ENCODE measurements around the gene IL15RA. TPM values are rescaled to one million over a fixed set of nuclear protein-coding genes. Genes with fewer than 3 reads are reported as not detected.
"Not testable (repeated sequence)": the region's sequence is repeated elsewhere in the genome, so short reads cannot be mapped to it uniquely, and the experiment has no call there.

Gene IL15RA
- total and polyA plus RNA-seq, 4 donors, result 6.6 to 10.7 (median 9.4) TPM

DNA sequence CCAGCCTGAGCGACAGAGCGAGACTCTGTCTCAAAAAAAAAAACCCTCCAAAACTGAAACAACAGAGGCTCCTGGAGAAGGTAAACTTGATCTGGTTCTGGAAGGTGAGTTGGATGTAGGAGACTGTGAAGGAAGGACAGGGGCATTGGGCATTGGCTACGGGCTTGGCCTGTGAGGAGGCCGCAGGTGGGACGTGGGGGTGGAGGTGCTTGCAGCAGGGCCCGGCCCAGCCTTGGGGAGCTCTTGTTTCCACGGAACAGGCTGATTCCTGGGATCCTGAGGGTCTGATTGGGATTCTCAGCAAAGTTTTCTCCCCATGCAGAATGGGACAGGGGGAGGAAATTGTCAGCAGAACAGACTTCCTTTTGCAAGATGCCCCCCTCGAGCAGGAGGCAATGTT, 30.6 kb downstream of the IL15RA start:
- Histone ChIP-seq H3K9me3 (ENCODE audit: control insufficient read depth in 4 of 4, low read length in 3 of 4) (no peaks in the 10 kb centered on the region), H3K4me1 (ENCODE audit: control insufficient read depth in 4 of 4, insufficient read depth in 4 of 4, low read length in 3 of 4) (peaks cover 2 to 25% (median 8%) of the 10 kb centered on the region in 4 donors), H3K9ac (ENCODE audit: low read depth in 1 of 2, low read length in 2 of 2) (no peak overlapping the region), H3K27me3 (ENCODE audit: control insufficient read depth in 4 of 4, insufficient read depth in 4 of 4, low read length in 3 of 4) (no peaks in the 10 kb centered on the region), H3K36me3 (ENCODE audit: control insufficient read depth in 4 of 4, insufficient read depth in 3 of 4, low read depth in 1 of 4, low read length in 3 of 4) (no peaks in the 10 kb centered on the region), H3K27ac (ENCODE audit: low read depth in 1 of 2, low read length in 2 of 2) (peak overlapping the region in 1 of 2 donors; percentile 83), H3K4me3 (ENCODE audit: low read depth in 1 of 3, low read length in 3 of 3) (no peak overlapping the region)
- DNase-seq (ENCODE audit: low spot score), result no peak
- no peak for TF ChIP-seq RXRA (IDR thresholded peaks at IDR 0.05)
- no peak for TF ChIP-seq HNF4G (IDR thresholded peaks at IDR 0.05)
- TF ChIP-seq, protein P1, sequence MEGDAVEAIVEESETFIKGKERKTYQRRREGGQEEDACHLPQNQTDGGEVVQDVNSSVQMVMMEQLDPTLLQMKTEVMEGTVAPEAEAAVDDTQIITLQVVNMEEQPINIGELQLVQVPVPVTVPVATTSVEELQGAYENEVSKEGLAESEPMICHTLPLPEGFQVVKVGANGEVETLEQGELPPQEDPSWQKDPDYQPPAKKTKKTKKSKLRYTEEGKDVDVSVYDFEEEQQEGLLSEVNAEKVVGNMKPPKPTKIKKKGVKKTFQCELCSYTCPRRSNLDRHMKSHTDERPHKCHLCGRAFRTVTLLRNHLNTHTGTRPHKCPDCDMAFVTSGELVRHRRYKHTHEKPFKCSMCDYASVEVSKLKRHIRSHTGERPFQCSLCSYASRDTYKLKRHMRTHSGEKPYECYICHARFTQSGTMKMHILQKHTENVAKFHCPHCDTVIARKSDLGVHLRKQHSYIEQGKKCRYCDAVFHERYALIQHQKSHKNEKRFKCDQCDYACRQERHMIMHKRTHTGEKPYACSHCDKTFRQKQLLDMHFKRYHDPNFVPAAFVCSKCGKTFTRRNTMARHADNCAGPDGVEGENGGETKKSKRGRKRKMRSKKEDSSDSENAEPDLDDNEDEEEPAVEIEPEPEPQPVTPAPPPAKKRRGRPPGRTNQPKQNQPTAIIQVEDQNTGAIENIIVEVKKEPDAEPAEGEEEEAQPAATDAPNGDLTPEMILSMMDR (IDR thresholded peaks at IDR 0.05; ENCODE audit: low read depth, low read length, missing input control), result no peak
- no peak for TF ChIP-seq FOXA1 (IDR thresholded peaks at IDR 0.05)
- no peak for TF ChIP-seq YY1 (IDR thresholded peaks at IDR 0.05)
- no peak for TF ChIP-seq NR2F2 (IDR thresholded peaks at IDR 0.05)
- TF ChIP-seq, protein P2, sequence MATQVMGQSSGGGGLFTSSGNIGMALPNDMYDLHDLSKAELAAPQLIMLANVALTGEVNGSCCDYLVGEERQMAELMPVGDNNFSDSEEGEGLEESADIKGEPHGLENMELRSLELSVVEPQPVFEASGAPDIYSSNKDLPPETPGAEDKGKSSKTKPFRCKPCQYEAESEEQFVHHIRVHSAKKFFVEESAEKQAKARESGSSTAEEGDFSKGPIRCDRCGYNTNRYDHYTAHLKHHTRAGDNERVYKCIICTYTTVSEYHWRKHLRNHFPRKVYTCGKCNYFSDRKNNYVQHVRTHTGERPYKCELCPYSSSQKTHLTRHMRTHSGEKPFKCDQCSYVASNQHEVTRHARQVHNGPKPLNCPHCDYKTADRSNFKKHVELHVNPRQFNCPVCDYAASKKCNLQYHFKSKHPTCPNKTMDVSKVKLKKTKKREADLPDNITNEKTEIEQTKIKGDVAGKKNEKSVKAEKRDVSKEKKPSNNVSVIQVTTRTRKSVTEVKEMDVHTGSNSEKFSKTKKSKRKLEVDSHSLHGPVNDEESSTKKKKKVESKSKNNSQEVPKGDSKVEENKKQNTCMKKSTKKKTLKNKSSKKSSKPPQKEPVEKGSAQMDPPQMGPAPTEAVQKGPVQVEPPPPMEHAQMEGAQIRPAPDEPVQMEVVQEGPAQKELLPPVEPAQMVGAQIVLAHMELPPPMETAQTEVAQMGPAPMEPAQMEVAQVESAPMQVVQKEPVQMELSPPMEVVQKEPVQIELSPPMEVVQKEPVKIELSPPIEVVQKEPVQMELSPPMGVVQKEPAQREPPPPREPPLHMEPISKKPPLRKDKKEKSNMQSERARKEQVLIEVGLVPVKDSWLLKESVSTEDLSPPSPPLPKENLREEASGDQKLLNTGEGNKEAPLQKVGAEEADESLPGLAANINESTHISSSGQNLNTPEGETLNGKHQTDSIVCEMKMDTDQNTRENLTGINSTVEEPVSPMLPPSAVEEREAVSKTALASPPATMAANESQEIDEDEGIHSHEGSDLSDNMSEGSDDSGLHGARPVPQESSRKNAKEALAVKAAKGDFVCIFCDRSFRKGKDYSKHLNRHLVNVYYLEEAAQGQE (IDR thresholded peaks at IDR 0.05), result no peak
- TF ChIP-seq SP1 (IDR thresholded peaks at IDR 0.05), result no peak
- TF ChIP-seq EGR1 (IDR thresholded peaks at IDR 0.05; ENCODE audit: low read depth in 2 of 2), result no peak
- no peak for TF ChIP-seq TAF1 (conservative IDR thresholded peaks at IDR 0.05)
- TF ChIP-seq RAD21 (IDR thresholded peaks at IDR 0.05), result no peak
- TF ChIP-seq, protein P3, sequence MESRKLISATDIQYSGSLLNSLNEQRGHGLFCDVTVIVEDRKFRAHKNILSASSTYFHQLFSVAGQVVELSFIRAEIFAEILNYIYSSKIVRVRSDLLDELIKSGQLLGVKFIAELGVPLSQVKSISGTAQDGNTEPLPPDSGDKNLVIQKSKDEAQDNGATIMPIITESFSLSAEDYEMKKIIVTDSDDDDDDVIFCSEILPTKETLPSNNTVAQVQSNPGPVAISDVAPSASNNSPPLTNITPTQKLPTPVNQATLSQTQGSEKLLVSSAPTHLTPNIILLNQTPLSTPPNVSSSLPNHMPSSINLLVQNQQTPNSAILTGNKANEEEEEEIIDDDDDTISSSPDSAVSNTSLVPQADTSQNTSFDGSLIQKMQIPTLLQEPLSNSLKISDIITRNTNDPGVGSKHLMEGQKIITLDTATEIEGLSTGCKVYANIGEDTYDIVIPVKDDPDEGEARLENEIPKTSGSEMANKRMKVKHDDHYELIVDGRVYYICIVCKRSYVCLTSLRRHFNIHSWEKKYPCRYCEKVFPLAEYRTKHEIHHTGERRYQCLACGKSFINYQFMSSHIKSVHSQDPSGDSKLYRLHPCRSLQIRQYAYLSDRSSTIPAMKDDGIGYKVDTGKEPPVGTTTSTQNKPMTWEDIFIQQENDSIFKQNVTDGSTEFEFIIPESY (IDR thresholded peaks at IDR 0.05), result no peak
- WGBS, result 88% methylated on average over 8 of the region's 8 CpGs

DNA sequence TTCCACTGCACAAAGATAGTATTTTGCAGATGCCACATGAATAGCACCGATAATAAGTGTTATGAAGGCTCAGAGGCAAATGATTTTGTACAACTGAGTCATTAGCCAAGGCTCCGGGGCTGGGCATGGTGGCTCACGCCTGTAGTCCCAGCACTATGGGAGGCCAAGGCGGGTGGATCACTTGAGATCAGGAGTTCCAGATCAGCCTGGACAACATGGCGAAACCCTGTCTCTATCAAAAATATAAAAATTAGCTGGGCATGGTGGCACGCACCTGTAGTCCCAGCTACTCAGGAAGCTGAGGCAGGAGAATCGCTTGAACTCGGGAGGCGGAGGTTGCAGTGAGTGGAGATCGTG, 30.9 kb downstream of the IL15RA start:
- DNase-seq (ENCODE audit: low spot score); H3K9ac ChIP-seq (ENCODE audit: low read depth in 1 of 2, low read length in 2 of 2): not testable (repeated sequence)
- peaks cover 2 to 25% (median 8%) of the 10 kb centered on the region in 4 donors for H3K4me1 ChIP-seq (ENCODE audit: control insufficient read depth in 4 of 4, insufficient read depth in 4 of 4, low read length in 3 of 4)

More for the DNA sequence above, 30.9 kb downstream of the IL15RA start:
- not testable (repeated sequence) for H3K27me3 ChIP-seq (ENCODE audit: control insufficient read depth in 4 of 4, insufficient read depth in 4 of 4, low read length in 3 of 4); H3K9me3 ChIP-seq (ENCODE audit: control insufficient read depth in 4 of 4, low read length in 3 of 4); H3K4me3 ChIP-seq (ENCODE audit: low read depth in 1 of 3, low read length in 3 of 3); H3K36me3 ChIP-seq (ENCODE audit: control insufficient read depth in 4 of 4, insufficient read depth in 3 of 4, low read depth in 1 of 4, low read length in 3 of 4)
- peak overlapping the region; percentile 80 to 83 for H3K27ac ChIP-seq (ENCODE audit: low read depth in 1 of 2, low read length in 2 of 2)
- WGBS, result 91% methylated on average over 10 of the region's 10 CpGs
